ENCODE results near the gene PCMTD2.

The PCMTD2 gene

GRCh38 chr20:64216036-64216435, 39.5 kb upstream of the PCMTD2 start:
- Histone ChIP-seq H3K36me3 (ENCODE audit: control insufficient read depth, insufficient read depth, low read length) (no peaks in the 10 kb centered on the region), H3K4me3 (ENCODE audit: low read length) (no peak overlapping the region), H3K4me1 (ENCODE audit: control insufficient read depth, insufficient read depth, low read length) (peaks cover 1% of the 10 kb centered on the region; the same call in 1 of the 2 replicates), H3K9me3 (ENCODE audit: control insufficient read depth, insufficient read depth, low read length) (no peaks in the 10 kb centered on the region), H3K27ac (ENCODE audit: low read length) (no peak overlapping the region), H3K27me3 (ENCODE audit: control insufficient read depth, insufficient read depth, low read length) (no peaks in the 10 kb centered on the region)
- no peak for DNase-seq (ENCODE audit: low read depth, low spot score)
- WGBS (ENCODE audit: insufficient coverage, insufficient read length) = no CpG with 5 or more reads among the region's 3 CpGs

- Histone ChIP-seq H3K36me3 (ENCODE audit: control insufficient read depth, insufficient read depth, low read length) (no peaks in the 10 kb centered on the region), H3K4me3 (ENCODE audit: low read length) (no peak overlapping the region), H3K9me3 (ENCODE audit: control insufficient read depth, insufficient read depth, low read length) (no peaks in the 10 kb centered on the region), H3K27me3 (ENCODE audit: control insufficient read depth, insufficient read depth, low read length) (no peaks in the 10 kb centered on the region), H3K27ac (ENCODE audit: low read length) (no peak overlapping the region), H3K4me1 (ENCODE audit: control insufficient read depth, insufficient read depth, low read length) (no peaks in the 10 kb centered on the region)
- no peak for DNase-seq (ENCODE audit: low read depth, low spot score)
- no CpG with 5 or more reads among the region's 11 CpGs for WGBS (ENCODE audit: insufficient coverage, insufficient read length)
Observed at GRCh38 chr20:64216910-64217309, 38.6 kb upstream of the PCMTD2 start.

- no peak for DNase-seq (ENCODE audit: low read depth, low spot score)
- no CpG with 5 or more reads among the region's 13 CpGs for WGBS (ENCODE audit: insufficient coverage, insufficient read length)
- Histone ChIP-seq H3K4me3 (ENCODE audit: low read length) (no peak overlapping the region), H3K4me1 (ENCODE audit: control insufficient read depth, insufficient read depth, low read length) (no peaks in the 10 kb centered on the region), H3K36me3 (ENCODE audit: control insufficient read depth, insufficient read depth, low read length) (no peaks in the 10 kb centered on the region), H3K9me3 (ENCODE audit: control insufficient read depth, insufficient read depth, low read length) (no peaks in the 10 kb centered on the region), H3K27ac (ENCODE audit: low read length) (no peak overlapping the region), H3K27me3 (ENCODE audit: control insufficient read depth, insufficient read depth, low read length) (no peaks in the 10 kb centered on the region)
Observed at GRCh38 chr20:64217539-64218221, 37.9 kb upstream of the PCMTD2 start.

GRCh38 chr20:64219202-64219601, 36.3 kb upstream of the PCMTD2 start:
- WGBS (ENCODE audit: insufficient coverage, insufficient read length) = no CpG with 5 or more reads among the region's 12 CpGs
- Histone ChIP-seq H3K27me3 (ENCODE audit: control insufficient read depth, insufficient read depth, low read length) (no peaks in the 10 kb centered on the region), H3K9me3 (ENCODE audit: control insufficient read depth, insufficient read depth, low read length) (no peaks in the 10 kb centered on the region), H3K36me3 (ENCODE audit: control insufficient read depth, insufficient read depth, low read length) (no peaks in the 10 kb centered on the region), H3K4me1 (ENCODE audit: control insufficient read depth, insufficient read depth, low read length) (peaks cover 2% of the 10 kb centered on the region), H3K27ac (ENCODE audit: low read length) (no peak overlapping the region), H3K4me3 (ENCODE audit: low read length) (no peak overlapping the region)
- no peak for DNase-seq (ENCODE audit: low read depth, low spot score)

- Histone ChIP-seq H3K36me3 (ENCODE audit: control insufficient read depth, insufficient read depth, low read length) (no peaks in the 10 kb centered on the region), H3K9me3 (ENCODE audit: control insufficient read depth, insufficient read depth, low read length) (no peaks in the 10 kb centered on the region), H3K4me1 (ENCODE audit: control insufficient read depth, insufficient read depth, low read length) (peaks cover 2% of the 10 kb centered on the region), H3K4me3 (ENCODE audit: low read length) (no peak overlapping the region), H3K27me3 (ENCODE audit: control insufficient read depth, insufficient read depth, low read length) (no peaks in the 10 kb centered on the region), H3K27ac (ENCODE audit: low read length) (no peak overlapping the region)
- DNase-seq (ENCODE audit: low read depth, low spot score) = no peak
- no CpG with 5 or more reads among the region's 16 CpGs for WGBS (ENCODE audit: insufficient coverage, insufficient read length)
Observed at GRCh38 chr20:64219730-64220129, 35.8 kb upstream of the PCMTD2 start.

- H3K27ac ChIP-seq (ENCODE audit: low read length) = no peak overlapping the region
- H3K36me3 ChIP-seq (ENCODE audit: control insufficient read depth, insufficient read depth, low read length) = no peaks in the 10 kb centered on the region
- DNase-seq (ENCODE audit: low read depth, low spot score) = no peak
- no peak overlapping the region for H3K4me3 ChIP-seq (ENCODE audit: low read length)
- H3K4me1 ChIP-seq (ENCODE audit: control insufficient read depth, insufficient read depth, low read length) = peaks cover 2% of the 10 kb centered on the region
- H3K9me3 ChIP-seq (ENCODE audit: control insufficient read depth, insufficient read depth, low read length) = no peaks in the 10 kb centered on the region
- no CpG with 5 or more reads among the region's 8 CpGs for WGBS (ENCODE audit: insufficient coverage, insufficient read length)
- no peaks in the 10 kb centered on the region for H3K27me3 ChIP-seq (ENCODE audit: control insufficient read depth, insufficient read depth, low read length)
Observed at GRCh38 chr20:64220420-64220819, 35.1 kb upstream of the PCMTD2 start.

GRCh38 chr20:64220891-64221527, 34.5 kb upstream of the PCMTD2 start:
- H3K4me1 ChIP-seq (ENCODE audit: control insufficient read depth, insufficient read depth, low read length) = peaks cover 2% of the 10 kb centered on the region
- no peaks in the 10 kb centered on the region for H3K9me3 ChIP-seq (ENCODE audit: control insufficient read depth, insufficient read depth, low read length)
- no peaks in the 10 kb centered on the region for H3K36me3 ChIP-seq (ENCODE audit: control insufficient read depth, insufficient read depth, low read length)
- no peak overlapping the region for H3K4me3 ChIP-seq (ENCODE audit: low read length)
- H3K27me3 ChIP-seq (ENCODE audit: control insufficient read depth, insufficient read depth, low read length) = no peaks in the 10 kb centered on the region
- DNase-seq (ENCODE audit: low read depth, low spot score) = no peak
- WGBS (ENCODE audit: insufficient coverage, insufficient read length) = no CpG with 5 or more reads among the region's 17 CpGs
- no peak overlapping the region for H3K27ac ChIP-seq (ENCODE audit: low read length)

- no peaks in the 10 kb centered on the region for H3K9me3 ChIP-seq (ENCODE audit: control insufficient read depth, insufficient read depth, low read length)
- no CpG with 5 or more reads among the region's 5 CpGs for WGBS (ENCODE audit: insufficient coverage, insufficient read length)
- no peaks in the 10 kb centered on the region for H3K36me3 ChIP-seq (ENCODE audit: control insufficient read depth, insufficient read depth, low read length)
- H3K4me1 ChIP-seq (ENCODE audit: control insufficient read depth, insufficient read depth, low read length) = peaks cover 2% of the 10 kb centered on the region
- H3K4me3 ChIP-seq (ENCODE audit: low read length) = no peak overlapping the region
- no peak overlapping the region for H3K27ac ChIP-seq (ENCODE audit: low read length)
- no peaks in the 10 kb centered on the region for H3K27me3 ChIP-seq (ENCODE audit: control insufficient read depth, insufficient read depth, low read length)
- DNase-seq (ENCODE audit: low read depth, low spot score) = no peak
Observed at GRCh38 chr20:64222291-64222735, 33.2 kb upstream of the PCMTD2 start.

- Histone ChIP-seq H3K4me3 (ENCODE audit: low read length) (no peak overlapping the region), H3K9me3 (ENCODE audit: control insufficient read depth, insufficient read depth, low read length) (no peaks in the 10 kb centered on the region), H3K4me1 (ENCODE audit: control insufficient read depth, insufficient read depth, low read length) (peaks cover 2% of the 10 kb centered on the region), H3K27ac (ENCODE audit: low read length) (no peak overlapping the region), H3K27me3 (ENCODE audit: control insufficient read depth, insufficient read depth, low read length) (no peaks in the 10 kb centered on the region), H3K36me3 (ENCODE audit: control insufficient read depth, insufficient read depth, low read length) (no peaks in the 10 kb centered on the region)
- DNase-seq (ENCODE audit: low read depth, low spot score) = no peak
- no CpG with 5 or more reads among the region's 20 CpGs for WGBS (ENCODE audit: insufficient coverage, insufficient read length)
Observed at GRCh38 chr20:64222851-64223525, 32.6 kb upstream of the PCMTD2 start.

- WGBS (ENCODE audit: insufficient coverage, insufficient read length) = no CpG with 5 or more reads among the region's 13 CpGs
- H3K4me1 ChIP-seq (ENCODE audit: control insufficient read depth, insufficient read depth, low read length) = peaks cover 2% of the 10 kb centered on the region
- H3K9me3 ChIP-seq (ENCODE audit: control insufficient read depth, insufficient read depth, low read length) = no peaks in the 10 kb centered on the region
- no peaks in the 10 kb centered on the region for H3K27me3 ChIP-seq (ENCODE audit: control insufficient read depth, insufficient read depth, low read length)
- no peak overlapping the region for H3K4me3 ChIP-seq (ENCODE audit: low read length)
- H3K36me3 ChIP-seq (ENCODE audit: control insufficient read depth, insufficient read depth, low read length) = no peaks in the 10 kb centered on the region
- H3K27ac ChIP-seq (ENCODE audit: low read length) = no peak overlapping the region
- peak; percentile 77 for DNase-seq (ENCODE audit: low read depth, low spot score)
Observed at GRCh38 chr20:64223526-64224067, 32.0 kb upstream of the PCMTD2 start.
